Testis (tissue), 2 donors: ENCODE measurements around the gene FASLG.

Source experiments
- CTCF ChIP-seq, 3 experiments: fragments of 450-650 bp in 2 of 3; fragments of 200-600 bp in 1 of 3; sonication (generic) in 1 of 3; IDR thresholded peaks; one replicate each; pipeline ENCODE4 v1.5.1; 2016 to 2019; ENCODE audit warnings: antibody characterized with exemption in 3 of 3, mild to moderate bottlenecking in 2 of 3, moderate library complexity in 1 of 3
- POLR2A ChIP-seq: fragments of 450-650 bp; IDR thresholded peaks from one replicate; pipeline ENCODE4 v1.6.1; 2017; ENCODE audit warnings: antibody characterized with exemption, mild to moderate bottlenecking, moderate library complexity

GRCh38 chr1:172654535-172654934 lies 4.4 kb upstream of the FASLG start:
- TF ChIP-seq CTCF (IDR thresholded peaks at IDR 0.05), result no peak
- TF ChIP-seq POLR2A, result no peak
